PFSK-1 (cell line): Measurements from ENCODE around the gene TNNI3.

ENCODE experiments used
- FOXP2 ChIP-seq: optimal IDR thresholded peaks from 2 replicates; pipeline ENCODE3; 2011; ENCODE audit warnings: borderline replicate concordance, control low read depth, inconsistent platforms; ENCODE audit not compliant: insufficient read depth; ENCODE audit errors: extremely low read length, extremely low read depth
- POLR2AphosphoS5 ChIP-seq: IDR thresholded peaks from 2 replicates; pipeline ENCODE4 v1.6.1; 2012; ENCODE audit warnings: low read depth, mild to moderate bottlenecking, control low read depth, low read length, moderate library complexity
- REST ChIP-seq, 2 experiments: IDR thresholded peaks; 2 replicates each; pipeline versions ENCODE4 v1.6.1 to v1.8.0; 2011 to 2012; ENCODE audit warnings: low read depth in 2 of 2, low read length in 2 of 2, control low read depth in 1 of 2, inconsistent platforms in 1 of 2, mild to moderate bottlenecking in 1 of 2, moderate library complexity in 1 of 2; ENCODE audit not compliant: insufficient read depth in 1 of 2
- SIN3A ChIP-seq: IDR thresholded peaks from 2 replicates; pipeline ENCODE4 v1.6.1; 2012; ENCODE audit warnings: mild to moderate bottlenecking, low read length, moderate library complexity, borderline replicate concordance; ENCODE audit not compliant: insufficient read depth
- TAF1 ChIP-seq: IDR thresholded peaks from 2 replicates; pipeline ENCODE4 v1.6.1; 2012; ENCODE audit warnings: low read length, control low read depth, borderline replicate concordance; ENCODE audit not compliant: insufficient read depth

The TNNI3 gene

GRCh38 chr19:55196803-55197202 lies 39.3 kb upstream of the TNNI3 start:
- TF ChIP-seq REST (IDR thresholded peaks at IDR 0.05; ENCODE audit: insufficient read depth in 1 of 2, low read depth in 2 of 2, low read length in 2 of 2) = no peak
- TF ChIP-seq FOXP2 = no peak
- no peak for TF ChIP-seq POLR2AphosphoS5
- TF ChIP-seq SIN3A = no peak
- no peak for TF ChIP-seq TAF1

- TF ChIP-seq REST (IDR thresholded peaks at IDR 0.05; ENCODE audit: insufficient read depth in 1 of 2, low read depth in 2 of 2, low read length in 2 of 2) (no peak), SIN3A (no peak), TAF1 (no peak), FOXP2 (no peak), POLR2AphosphoS5 (no peak)
Observed at GRCh38 chr19:55193481-55193880, 35.9 kb upstream of the TNNI3 start.

- TF ChIP-seq REST (IDR thresholded peaks at IDR 0.05; ENCODE audit: insufficient read depth in 1 of 2, low read depth in 2 of 2, low read length in 2 of 2) = peak; percentile 67 to 68
- no peak for TF ChIP-seq TAF1
- peak; percentile 68 for TF ChIP-seq POLR2AphosphoS5
- TF ChIP-seq SIN3A = 0 out of 2 replicates have a peak, but pooled peaks have one; percentile 73
- peak; percentile 97 for TF ChIP-seq FOXP2
Observed at GRCh38 chr19:55189403-55189835, 31.9 kb upstream of the TNNI3 start.

GRCh38 chr19:55188625-55189024 lies 31.1 kb upstream of the TNNI3 start:
- TF ChIP-seq TAF1 (no peak), SIN3A (no peak), POLR2AphosphoS5 (0 out of 2 replicates have a peak, but pooled peaks have one; percentile 20), REST (IDR thresholded peaks at IDR 0.05; ENCODE audit: insufficient read depth in 1 of 2, low read depth in 2 of 2, low read length in 2 of 2) (peak in 1 of 2 experiments; percentile 30; a peak in 1 of 4 replicates), FOXP2 (no peak)
